GM21723 (cell line): Measurements from ENCODE around the gene ST7.
"Not testable (repeated sequence)": the region's sequence is repeated elsewhere in the genome, so short reads cannot be mapped to it uniquely, and the experiment has no call there.

Source experiments
- ATAC-seq: cut with Tn5 transposase; IDR thresholded peaks from one replicate; pipeline ENCODE4 v1.9.1; 2021; ENCODE audit warnings: mild to moderate bottlenecking, moderate library complexity; ENCODE audit not compliant: unreplicated experiment

ST7 gene

DNA sequence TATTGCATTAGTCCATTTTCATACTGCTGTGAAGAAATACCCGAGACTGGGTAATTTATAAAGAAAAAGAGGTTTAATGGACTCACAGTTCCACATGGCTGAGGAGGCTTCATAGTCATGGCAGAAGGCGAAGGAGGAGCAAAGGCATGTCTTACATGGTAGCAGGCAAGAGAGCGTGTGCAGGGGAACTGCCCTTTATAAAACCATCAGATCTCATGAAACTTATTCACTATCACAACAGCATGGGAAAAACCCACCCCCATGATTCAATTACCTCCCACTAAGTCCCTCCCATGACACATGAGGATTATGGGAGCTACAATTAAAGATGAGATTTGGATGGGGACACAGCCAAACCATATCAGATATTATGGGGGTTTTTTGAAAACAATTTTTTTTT is 21.7 kb downstream of the ST7 start:
- ATAC-seq: not testable (repeated sequence)

DNA sequence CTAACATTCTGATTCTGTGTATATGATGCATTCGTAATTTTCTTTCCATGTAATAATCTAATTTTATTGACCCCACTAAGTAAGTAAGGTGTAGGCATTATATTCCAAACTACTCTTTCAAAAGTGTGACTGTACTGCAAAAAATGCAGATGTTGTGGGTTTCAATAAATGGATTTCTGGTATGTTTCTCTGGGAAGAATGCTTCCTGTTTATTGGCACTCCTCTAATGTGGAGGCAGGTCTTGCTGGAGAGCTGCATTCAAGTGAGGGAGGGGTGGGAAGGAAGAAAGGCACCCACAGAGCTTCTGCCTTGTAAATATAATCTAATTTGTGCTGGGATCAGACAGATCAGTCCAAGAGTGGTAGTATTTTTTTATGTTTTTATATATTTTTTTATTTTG is 23.9 kb downstream of the ST7 start:
- no peak for ATAC-seq

DNA sequence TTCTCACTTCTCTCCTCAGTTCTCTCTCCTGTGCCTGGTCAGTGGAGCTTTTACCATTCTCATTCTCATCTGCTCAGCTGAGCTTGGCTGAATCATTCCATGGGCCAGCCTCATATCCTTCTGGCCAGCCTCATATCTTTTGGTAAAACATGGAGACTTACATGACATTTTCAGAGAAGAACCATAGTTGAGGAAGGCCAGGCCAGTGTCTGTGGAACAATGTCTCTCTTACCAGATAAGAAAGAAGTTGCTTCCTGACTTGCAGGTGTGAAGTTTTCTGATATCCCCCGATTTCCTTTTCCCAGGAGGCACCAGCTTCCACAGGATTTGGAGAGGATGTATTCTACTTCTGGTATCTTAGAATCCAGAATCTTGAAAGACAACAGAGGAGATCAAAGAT is 24.7 kb downstream of the ST7 start:
- no peak for ATAC-seq

DNA sequence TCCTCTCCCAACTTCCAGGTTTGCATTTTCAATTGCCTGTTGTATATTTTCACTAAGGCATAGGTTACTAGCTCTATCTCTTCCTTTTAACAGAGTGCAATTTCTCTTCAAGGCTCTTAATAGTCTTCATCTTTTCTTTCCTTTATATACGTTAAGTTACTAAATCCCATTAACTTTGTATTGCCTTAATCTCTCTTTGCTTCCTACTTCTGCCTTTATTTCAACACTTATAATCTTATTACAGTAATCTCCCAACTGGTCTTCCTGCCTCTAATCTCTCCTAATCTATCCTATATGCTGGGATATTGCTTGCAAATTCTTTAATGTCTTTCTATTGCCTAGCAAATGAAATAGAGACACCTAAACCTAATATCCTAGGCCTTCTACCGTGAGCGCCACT is 26.1 kb downstream of the ST7 start:
- ATAC-seq: no peak

DNA sequence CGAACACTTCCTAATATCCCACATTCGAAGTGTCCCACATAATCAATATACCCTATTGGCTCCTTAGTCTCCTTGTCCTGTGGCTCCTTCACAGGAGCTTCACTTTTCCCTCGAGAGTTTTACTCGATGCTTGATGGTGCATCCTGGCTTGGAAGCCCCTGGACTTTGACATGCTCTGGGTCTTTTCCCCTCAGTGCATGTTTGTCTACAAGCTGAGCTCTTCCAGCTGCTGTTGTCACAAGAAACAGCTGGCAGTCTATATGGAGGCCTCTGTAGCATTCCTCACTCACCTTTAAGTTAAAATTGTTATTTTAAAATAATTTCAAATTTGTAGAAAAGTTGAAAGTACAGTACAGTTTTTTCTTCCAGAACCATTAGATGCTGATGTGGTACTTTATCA is 27.1 kb downstream of the ST7 start:
- ATAC-seq: no peak

DNA sequence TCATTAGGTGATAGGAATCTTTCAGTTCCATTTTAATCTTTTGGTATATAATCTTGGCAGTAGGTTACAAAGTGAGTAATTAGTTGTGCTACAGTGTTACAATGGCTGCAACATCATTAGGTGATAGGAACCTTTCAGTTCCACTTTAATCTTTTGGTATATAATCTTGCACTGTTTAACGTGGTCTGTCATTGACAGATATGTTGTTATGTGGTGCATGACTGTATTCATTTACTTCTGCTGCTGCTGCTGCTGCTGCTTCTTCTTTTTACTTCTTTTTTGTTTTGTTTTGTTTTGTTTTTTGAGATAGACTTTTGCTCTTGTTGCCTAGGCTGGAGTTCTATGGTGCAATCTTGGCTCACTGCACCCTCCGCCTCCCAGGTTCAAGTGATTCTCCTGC is 28.6 kb downstream of the ST7 start:
- ATAC-seq: no peak

DNA sequence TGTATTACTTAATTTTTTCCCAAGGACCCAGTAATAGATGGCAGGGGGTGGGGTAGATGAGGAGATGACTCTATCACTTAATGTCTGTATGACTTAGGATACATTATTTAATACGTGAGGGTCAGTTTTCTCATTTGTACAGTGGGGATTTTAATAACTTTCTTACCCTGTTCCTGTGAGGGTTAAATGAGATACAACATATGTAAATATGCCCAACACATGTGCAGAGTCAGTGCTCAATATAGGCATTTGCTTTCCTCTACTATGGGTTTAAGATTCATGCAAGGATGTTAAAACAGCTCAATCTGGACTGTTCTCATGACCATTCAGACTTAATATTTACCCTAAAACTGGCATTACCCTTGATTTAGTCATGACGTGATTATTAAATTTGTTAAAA is 31.2 kb downstream of the ST7 start:
- peak; percentile 4 for ATAC-seq

DNA sequence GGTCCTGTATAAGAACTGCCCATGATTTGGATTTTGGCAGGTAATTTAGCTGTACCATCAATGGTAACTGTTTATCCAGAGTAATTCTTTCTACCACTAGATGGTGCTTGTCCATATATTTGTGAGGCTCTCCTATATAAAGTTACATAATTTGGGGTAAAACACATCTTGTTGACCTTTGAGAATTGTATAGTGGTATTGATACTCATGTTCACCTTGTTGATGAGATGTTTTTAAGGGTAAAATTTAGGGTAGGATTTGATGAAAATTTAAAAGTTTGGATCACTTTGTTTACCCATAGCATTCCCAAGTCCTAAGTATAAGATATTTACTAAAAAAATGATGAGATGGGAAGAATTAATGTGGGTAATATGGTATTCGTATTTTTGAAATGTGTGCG is 31.6 kb downstream of the ST7 start:
- peak; percentile 52 for ATAC-seq

DNA sequence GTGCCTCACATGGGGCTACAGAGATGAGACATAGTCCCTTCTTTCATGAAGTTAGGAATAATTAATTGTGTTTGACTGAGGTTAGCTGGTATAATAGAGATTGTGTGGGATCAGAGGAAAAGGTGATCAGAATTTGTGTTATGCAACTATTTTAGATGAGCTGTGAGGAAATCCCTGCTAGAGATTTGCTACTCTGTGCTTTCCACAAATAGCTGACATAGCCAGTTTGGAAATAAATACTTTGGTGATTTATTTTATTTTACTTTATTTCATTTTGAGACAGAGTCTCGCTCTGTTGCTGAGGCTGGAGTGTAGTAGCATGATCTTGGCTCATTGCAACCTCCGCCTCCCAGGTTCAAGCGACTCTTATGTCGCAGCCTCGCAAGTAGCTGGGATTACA is 32.3 kb downstream of the ST7 start:
- ATAC-seq: no peak

DNA sequence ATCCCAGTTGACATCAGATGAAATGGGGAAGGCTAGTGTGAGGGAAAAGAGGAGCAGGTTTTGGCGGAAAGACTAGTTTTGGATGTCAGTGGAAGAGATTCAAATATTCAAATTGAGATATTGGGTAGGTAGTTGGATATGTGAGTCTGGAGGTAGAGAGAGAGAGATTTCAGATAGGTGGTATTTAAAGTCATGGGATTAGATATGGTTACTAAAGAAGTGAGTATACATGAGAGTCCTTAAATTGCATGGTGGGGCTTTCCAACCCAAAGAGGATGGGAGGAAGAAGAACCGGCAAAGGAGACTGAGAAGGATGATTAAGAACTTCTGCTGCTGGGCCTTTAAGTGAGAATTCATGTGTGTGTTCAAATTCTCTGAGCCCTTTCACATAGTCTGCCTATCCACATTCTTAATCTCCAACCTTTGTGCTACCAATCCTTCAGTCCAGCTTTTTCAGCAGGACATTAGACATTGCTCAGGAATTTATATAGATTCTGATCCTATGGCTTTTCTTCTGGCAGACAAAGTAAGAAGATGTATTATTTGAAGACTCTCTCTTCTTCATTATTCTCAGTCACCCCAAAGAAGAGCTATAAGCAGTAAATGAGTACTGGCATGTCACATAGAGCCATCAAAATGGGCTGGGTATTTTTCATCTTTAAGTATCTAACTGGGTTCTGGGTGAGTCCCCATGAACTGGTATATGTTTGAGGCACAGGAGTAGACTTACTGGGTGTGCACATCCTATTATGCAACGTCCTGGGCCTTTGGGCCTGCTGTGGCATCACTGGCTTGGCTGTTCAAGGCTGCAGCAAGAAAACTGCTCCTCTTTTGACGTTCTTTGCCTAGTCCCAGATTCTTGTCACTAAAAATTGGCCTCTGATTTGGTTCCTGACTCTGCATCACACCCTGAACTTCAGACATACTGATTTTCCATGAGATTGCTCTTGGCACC is 33.6 kb downstream of the ST7 start:
- no peak for ATAC-seq

DNA sequence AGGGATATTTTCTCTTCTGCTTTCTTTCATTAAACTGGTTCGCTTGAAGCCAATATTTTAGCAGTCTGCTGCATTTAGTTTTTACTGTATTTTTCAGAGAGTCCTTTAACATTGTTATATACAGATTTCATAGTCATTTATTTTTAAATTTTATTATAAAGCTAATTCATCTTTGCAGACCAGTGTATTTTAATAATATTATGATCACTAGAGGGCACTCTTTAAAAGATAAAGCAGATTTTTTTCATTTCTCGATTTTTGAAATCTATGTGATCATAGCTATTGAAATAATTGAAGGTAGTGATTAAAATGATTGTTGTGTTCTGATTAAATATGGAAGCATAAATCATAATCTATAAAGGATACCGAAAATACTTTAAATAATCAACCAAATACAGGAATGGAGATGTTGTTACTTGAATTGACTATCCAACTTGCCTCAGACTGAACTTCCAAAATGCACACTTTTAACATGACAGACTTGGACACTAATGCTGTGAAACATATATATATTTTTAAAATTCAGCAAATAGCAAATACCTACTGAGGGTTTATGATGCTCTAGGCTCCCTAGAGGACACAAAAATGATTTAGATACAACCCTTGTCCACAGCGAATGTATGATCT is 35.2 kb downstream of the ST7 start:
- ATAC-seq: no peak

DNA sequence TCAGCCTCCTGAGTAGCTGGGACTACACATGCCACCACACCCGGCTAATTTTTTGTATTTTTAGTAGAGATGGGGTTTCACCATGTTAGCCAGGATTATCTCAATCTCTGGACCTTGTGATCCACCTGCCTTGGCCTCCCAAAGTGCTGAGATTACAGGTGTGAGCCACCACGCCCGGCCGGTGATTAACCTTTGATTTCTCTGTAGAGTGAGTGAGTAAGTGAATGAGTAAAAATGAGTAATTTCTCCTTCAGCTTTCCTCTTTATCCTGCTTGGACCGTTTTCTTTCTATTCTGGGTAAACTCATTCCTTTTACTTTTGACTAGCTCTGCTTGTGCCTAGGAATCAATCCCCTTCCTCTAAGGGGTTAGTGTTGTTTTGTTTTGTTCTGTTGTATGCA is 36.8 kb downstream of the ST7 start:
- no peak for ATAC-seq

DNA sequence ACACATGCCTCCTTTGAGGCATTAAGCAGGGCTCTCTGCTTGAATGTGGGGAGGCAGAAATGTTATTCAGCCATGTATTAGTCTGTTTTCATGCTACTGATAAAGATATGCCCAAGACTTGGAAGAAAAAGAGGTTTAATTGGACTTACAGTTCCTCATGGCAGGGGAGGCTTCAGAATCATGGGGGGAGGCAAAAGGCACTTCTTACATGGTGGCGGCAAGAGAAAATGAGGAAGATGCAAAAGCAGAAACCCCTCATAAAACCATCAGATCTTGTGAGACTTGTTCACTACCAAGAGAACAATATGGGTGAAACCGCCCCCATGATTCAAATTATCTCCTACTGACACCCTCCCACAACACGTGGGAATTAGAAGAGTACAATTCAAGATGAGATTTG is 37.9 kb downstream of the ST7 start:
- ATAC-seq: no peak

DNA sequence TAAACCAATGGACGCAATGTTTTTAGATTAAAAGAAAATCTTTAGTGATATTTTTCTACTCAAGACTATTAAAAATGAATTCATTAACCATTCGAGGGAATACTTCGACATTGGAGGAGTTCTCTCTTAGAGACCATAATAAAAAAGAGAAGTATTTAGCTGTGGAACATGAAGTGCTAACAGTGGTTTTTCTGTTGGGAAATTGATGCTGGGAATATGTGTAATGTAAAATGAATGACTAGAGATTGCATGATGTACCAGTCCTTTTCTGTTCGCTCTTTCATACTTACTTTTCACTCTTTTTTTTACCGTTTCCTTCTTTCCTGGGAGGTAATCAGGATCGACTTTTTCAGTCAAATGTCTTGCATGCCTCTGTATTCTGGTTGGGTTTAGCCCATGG is 41.3 kb downstream of the ST7 start:
- ATAC-seq: no peak

DNA sequence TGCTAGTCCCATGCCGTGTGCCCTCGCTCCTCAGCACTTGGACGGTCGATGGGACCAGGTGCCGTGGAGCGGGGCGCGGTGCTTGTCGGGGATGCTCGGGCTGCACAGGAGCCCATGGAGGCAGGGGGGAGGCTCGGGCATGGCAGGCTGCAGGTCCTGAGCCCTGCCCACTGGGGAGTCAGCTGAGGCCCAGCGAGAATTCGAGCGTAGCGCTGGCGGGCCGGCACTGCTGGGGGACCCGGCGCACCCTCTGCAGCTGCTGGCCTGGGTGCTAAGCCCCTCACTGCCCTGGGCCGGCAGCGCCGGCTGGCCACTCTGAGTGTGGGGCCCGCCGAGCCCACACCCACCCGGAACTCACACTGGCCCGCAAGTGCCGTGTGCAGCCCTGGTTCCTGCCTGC is 44.7 kb downstream of the ST7 start:
- no peak for ATAC-seq

DNA sequence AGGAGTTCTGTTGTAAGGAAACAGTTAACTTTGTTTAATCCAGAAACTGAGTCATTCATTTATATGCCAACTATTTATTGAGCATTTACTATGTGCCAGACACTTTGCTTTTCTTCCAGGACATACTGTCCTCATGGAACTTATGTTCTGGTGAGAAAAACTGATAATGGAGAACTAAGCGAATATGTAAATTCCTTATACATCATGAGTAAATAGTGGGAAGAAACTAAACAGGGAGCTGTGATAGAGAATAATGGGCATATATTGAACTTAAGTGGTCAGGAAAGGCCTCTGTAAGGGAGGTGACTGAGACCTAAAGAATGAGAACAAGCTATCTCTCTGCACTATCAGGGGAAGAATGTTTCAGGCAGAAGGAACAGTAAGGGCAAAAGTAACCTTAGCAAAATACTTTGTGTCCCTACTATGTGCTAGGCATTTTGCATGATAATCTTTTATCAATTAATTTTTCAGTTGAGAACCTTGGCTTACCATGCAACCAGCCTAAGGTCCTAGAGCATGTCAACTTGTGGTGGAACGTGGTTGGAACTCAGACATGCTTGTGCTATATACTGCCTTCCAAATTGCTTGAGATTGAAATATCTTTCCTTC is 45.4 kb downstream of the ST7 start:
- no peak for ATAC-seq

DNA sequence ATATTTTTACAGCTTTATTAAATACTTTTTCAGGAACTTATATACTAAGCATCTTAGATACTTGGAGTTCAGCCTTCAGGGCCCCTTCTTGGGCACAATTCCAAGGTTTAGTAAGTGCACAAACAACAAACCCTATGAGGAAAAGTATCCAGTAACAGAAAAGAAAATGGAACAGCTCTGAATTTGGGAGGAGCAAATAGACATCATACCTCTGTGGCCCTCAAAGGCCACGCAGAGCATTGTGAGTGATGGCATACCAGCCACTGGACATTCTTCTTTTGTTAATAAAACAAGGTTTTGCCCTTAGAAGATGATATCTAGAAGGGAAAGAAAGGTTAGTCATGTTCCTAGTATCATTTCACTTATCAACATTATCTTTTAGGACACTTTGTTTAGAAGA is 46.0 kb downstream of the ST7 start:
- no peak for ATAC-seq

DNA sequence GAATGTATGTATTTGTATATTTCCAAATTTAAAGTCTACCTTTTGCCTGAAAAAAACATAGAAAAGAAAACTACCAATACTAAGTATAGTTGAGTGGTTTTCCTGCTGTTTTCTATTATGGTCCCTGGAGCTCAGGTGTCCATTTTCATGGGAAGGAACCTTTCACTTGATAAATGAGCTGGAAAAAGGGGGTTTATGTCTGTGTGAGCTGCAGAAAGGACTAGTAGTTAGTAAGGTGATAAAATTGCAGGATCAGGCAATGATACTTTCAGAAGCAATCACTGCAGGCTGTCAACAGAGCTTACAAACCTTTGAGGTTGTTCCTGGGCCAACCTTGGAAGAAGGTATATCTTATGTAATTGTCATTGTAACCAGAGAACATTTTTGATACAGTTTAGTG is 48.0 kb downstream of the ST7 start:
- no peak for ATAC-seq

DNA sequence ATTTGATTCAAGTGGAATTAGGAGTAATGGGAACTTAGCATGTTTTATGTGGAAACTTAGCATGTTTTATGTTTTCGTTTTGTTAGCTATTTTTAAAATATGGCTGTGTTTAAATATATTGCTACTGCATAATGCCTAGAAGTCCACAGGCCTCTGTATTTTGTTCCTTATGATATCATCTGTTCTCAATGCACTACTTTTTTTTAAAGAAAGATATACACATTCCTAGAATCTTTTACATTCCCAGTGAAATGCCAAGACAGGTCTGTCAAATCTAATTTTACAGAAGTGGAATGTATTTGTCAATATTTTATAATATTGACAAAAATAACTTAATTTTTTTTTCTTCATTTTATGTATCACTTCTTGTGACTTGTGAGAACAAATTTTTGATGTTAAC is 51.6 kb downstream of the ST7 start:
- no peak for ATAC-seq

DNA sequence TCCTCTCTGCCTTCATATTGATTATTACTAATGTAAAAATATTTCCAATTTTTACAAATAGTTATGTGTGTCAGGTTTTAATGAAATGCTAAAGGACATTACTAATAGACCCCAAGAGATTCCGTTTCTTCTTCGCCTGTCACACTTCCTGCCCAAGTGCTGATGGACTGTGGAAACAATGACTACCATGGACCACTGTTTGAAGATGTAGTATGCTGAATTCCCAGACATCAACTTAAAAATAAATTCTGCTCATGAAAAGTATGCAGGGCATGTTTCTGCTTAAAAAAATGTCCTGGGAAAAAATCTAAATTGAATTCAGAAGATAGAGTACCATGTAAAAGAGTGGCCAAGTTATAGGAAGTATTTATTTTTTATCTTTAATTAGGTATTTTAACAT is 52.1 kb downstream of the ST7 start:
- ATAC-seq: no peak

DNA sequence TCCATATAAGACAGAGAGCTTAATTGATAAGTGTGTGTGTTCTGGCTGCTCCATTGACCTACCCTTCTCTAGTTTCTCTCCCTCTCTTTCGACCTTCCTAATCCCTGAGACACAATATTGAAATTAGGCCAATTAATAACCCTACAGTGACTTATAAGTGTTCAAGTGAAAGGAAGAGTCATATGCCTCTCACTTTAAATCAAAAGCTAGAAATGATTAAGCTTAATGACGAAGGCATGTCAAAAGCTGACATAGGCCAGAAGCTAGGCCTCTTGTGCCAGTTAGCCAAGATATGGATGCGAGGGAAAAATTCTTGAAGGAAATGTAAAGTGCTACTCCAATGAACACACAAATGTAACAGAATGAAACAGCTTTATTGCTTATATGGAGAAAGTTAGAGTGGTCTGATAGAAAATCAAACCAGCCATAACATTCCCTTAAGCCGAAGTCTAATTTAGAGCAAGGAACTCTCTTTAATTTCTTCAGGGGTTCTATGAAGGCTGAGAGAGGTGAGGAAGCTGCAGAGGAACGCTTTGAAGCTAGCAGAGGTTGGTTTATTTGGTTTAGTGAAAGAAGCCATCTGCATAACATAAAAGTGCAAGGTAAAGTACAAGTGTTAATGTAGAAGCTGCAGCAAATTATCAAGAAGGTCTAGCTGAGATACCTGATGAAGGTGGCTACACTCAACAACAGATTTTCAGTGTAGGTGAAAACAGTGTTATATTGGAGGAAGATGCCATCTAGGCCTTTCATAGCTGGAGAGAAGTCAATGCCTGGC is 53.8 kb downstream of the ST7 start:
- no peak for ATAC-seq
